ENCODE measurements around the gene ATP8A2. TPM values are rescaled to one million over a fixed set of nuclear protein-coding genes. Genes with fewer than 3 reads are reported as not detected.

Gene ATP8A2
- total RNA-seq, 1 donor = 0.72 TPM

GRCh38 chr13:25910243-25910642, 538.5 kb downstream of the ATP8A2 start:
- Histone ChIP-seq H3K79me2 (ENCODE audit: insufficient read depth, low read length) (no peaks in the 10 kb centered on the region), H3K4me1 (ENCODE audit: insufficient read depth, low read length) (no peaks in the 10 kb centered on the region), H3K36me3 (ENCODE audit: insufficient read depth, low read length) (no peaks in the 10 kb centered on the region), H3K27me3 (ENCODE audit: insufficient read depth, low read length) (no peaks in the 10 kb centered on the region), H3K9me3 (ENCODE audit: low read depth, low read length) (no peaks in the 10 kb centered on the region), H3K27ac (ENCODE audit: low read depth, low read length) (no peak overlapping the region), H3K4me2 (ENCODE audit: insufficient read depth, low read length) (no peak overlapping the region), H4K20me1 (ENCODE audit: insufficient read depth, low read length) (no peaks in the 10 kb centered on the region), H2AFZ (ENCODE audit: low read length) (no peak overlapping the region), H3K4me3 (ENCODE audit: insufficient read depth, low read length) (no peak overlapping the region)
- DNase-seq (ENCODE audit: insufficient read length, low spot score, missing footprints) = no peak
- TF ChIP-seq, protein P1, sequence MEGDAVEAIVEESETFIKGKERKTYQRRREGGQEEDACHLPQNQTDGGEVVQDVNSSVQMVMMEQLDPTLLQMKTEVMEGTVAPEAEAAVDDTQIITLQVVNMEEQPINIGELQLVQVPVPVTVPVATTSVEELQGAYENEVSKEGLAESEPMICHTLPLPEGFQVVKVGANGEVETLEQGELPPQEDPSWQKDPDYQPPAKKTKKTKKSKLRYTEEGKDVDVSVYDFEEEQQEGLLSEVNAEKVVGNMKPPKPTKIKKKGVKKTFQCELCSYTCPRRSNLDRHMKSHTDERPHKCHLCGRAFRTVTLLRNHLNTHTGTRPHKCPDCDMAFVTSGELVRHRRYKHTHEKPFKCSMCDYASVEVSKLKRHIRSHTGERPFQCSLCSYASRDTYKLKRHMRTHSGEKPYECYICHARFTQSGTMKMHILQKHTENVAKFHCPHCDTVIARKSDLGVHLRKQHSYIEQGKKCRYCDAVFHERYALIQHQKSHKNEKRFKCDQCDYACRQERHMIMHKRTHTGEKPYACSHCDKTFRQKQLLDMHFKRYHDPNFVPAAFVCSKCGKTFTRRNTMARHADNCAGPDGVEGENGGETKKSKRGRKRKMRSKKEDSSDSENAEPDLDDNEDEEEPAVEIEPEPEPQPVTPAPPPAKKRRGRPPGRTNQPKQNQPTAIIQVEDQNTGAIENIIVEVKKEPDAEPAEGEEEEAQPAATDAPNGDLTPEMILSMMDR (IDR thresholded peaks at IDR 0.05; ENCODE audit: extremely low read depth, low read depth, low read length) = no peak

DNA sequence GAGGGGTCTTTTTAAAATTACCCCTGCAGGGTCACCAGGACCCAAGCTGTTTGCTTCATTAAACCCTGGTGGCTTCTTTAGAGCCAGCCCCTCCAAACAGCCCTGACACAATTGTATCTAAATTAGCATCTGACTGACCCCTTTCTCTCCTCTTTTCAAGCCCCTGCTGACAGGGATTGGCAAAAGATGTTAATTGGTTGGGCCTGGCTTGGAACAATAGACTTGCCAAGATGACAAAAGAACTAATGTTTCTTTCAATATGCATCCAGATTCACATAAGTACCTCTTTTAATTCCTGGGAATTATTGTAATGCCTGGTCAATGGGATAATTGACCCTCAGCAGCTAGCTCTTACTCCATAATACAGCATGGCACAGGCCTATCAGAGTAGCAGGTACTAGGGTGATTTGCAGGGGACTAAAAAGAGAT, 539.2 kb downstream of the ATP8A2 start:
- no peak overlapping the region for H3K4me2 ChIP-seq (ENCODE audit: insufficient read depth, low read length)
- no peak overlapping the region for H2AFZ ChIP-seq (ENCODE audit: low read length)
- no peak for DNase-seq (ENCODE audit: insufficient read length, low spot score, missing footprints)
- H3K9me3 ChIP-seq (ENCODE audit: low read depth, low read length) = no peaks in the 10 kb centered on the region
- no peaks in the 10 kb centered on the region for H3K4me1 ChIP-seq (ENCODE audit: insufficient read depth, low read length)
- no peaks in the 10 kb centered on the region for H3K79me2 ChIP-seq (ENCODE audit: insufficient read depth, low read length)
- H3K36me3 ChIP-seq (ENCODE audit: insufficient read depth, low read length) = no peaks in the 10 kb centered on the region
- no peak overlapping the region for H3K27ac ChIP-seq (ENCODE audit: low read depth, low read length)
- no peak overlapping the region for H3K4me3 ChIP-seq (ENCODE audit: insufficient read depth, low read length)
- TF ChIP-seq, protein P1 (IDR thresholded peaks at IDR 0.05; ENCODE audit: extremely low read depth, low read depth, low read length) = no peak
- no peaks in the 10 kb centered on the region for H4K20me1 ChIP-seq (ENCODE audit: insufficient read depth, low read length)
- no peaks in the 10 kb centered on the region for H3K27me3 ChIP-seq (ENCODE audit: insufficient read depth, low read length)

GRCh38 chr13:25912961-25913360, 541.2 kb downstream of the ATP8A2 start:
- DNase-seq (ENCODE audit: insufficient read length, low spot score, missing footprints) = no peak
- H4K20me1 ChIP-seq (ENCODE audit: insufficient read depth, low read length) = no peaks in the 10 kb centered on the region

GRCh38 chr13:25915840-25916518, 544.2 kb downstream of the ATP8A2 start:
- no peaks in the 10 kb centered on the region for H3K36me3 ChIP-seq (ENCODE audit: insufficient read depth, low read length)
- no peak overlapping the region for H3K4me3 ChIP-seq (ENCODE audit: insufficient read depth, low read length)
- no peaks in the 10 kb centered on the region for H3K9me3 ChIP-seq (ENCODE audit: low read depth, low read length)
- no peaks in the 10 kb centered on the region for H3K27me3 ChIP-seq (ENCODE audit: insufficient read depth, low read length)
- TF ChIP-seq, protein P1 (IDR thresholded peaks at IDR 0.05; ENCODE audit: extremely low read depth, low read depth, low read length) = no peak
- H3K4me1 ChIP-seq (ENCODE audit: insufficient read depth, low read length) = no peaks in the 10 kb centered on the region
- H3K27ac ChIP-seq (ENCODE audit: low read depth, low read length) = no peak overlapping the region
- no peaks in the 10 kb centered on the region for H4K20me1 ChIP-seq (ENCODE audit: insufficient read depth, low read length)
- H2AFZ ChIP-seq (ENCODE audit: low read length) = no peak overlapping the region
- no peaks in the 10 kb centered on the region for H3K79me2 ChIP-seq (ENCODE audit: insufficient read depth, low read length)
- H3K4me2 ChIP-seq (ENCODE audit: insufficient read depth, low read length) = no peak overlapping the region
- no peak for DNase-seq (ENCODE audit: insufficient read length, low spot score, missing footprints)

More at GRCh38 chr13:25912961-25913360, 541.2 kb downstream of the ATP8A2 start:
- Histone ChIP-seq H3K4me3 (ENCODE audit: insufficient read depth, low read length) (no peak overlapping the region), H3K4me2 (ENCODE audit: insufficient read depth, low read length) (no peak overlapping the region), H3K4me1 (ENCODE audit: insufficient read depth, low read length) (no peaks in the 10 kb centered on the region), H3K27ac (ENCODE audit: low read depth, low read length) (no peak overlapping the region), H3K9me3 (ENCODE audit: low read depth, low read length) (no peaks in the 10 kb centered on the region), H3K79me2 (ENCODE audit: insufficient read depth, low read length) (no peaks in the 10 kb centered on the region), H2AFZ (ENCODE audit: low read length) (no peak overlapping the region), H3K36me3 (ENCODE audit: insufficient read depth, low read length) (no peaks in the 10 kb centered on the region), H3K27me3 (ENCODE audit: insufficient read depth, low read length) (no peaks in the 10 kb centered on the region)
- TF ChIP-seq, protein P1 (IDR thresholded peaks at IDR 0.05; ENCODE audit: extremely low read depth, low read depth, low read length) = no peak

Measured in osteoblast (primary cell).